GM21367 (cell line): ENCODE measurements around the gene RAG2.

ENCODE experiments used
- ATAC-seq: cut with Tn5 transposase; IDR thresholded peaks from one replicate; pipeline ENCODE4 v1.9.1; 2021; ENCODE audit not compliant: unreplicated experiment

The RAG2 gene

GRCh38 chr11:36598051-36598450, at the start of gene RAG2:
Gene RAG2, minus strand, starts transcription at chr11:36598236. Its CDS starts 4,068 bp downstream, at chr11:36594168.
- ATAC-seq, result no peak

GRCh38 chr11:36638556-36638955, 40.5 kb upstream of the RAG2 start:
- ATAC-seq, result no peak

GRCh38 chr11:36635066-36635862, 37.2 kb upstream of the RAG2 start:
- no peak for ATAC-seq

DNA sequence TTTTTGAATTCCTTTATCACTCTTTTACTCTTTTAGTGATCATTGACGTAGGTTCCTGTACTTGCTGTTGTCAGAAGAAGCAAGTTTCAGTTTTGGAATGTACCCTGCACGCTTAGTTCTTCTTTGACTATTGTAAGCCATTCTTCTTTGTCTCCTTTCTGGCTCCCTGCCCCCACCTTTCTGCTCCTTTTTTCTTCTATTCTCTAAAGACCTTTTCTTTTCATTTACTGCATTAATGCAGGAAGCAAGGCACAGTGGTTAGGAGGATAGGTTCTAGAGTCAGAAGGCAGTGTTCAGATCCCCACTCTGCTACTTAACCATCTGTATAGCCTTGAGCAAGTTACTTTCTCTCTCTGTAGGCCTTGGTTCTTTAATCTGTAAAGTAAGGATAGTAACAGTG, 33.7 kb upstream of the RAG2 start:
- peak; percentile 77 for ATAC-seq

GRCh38 chr11:36628765-36629244, 30.8 kb upstream of the RAG2 start:
- no peak for ATAC-seq

DNA sequence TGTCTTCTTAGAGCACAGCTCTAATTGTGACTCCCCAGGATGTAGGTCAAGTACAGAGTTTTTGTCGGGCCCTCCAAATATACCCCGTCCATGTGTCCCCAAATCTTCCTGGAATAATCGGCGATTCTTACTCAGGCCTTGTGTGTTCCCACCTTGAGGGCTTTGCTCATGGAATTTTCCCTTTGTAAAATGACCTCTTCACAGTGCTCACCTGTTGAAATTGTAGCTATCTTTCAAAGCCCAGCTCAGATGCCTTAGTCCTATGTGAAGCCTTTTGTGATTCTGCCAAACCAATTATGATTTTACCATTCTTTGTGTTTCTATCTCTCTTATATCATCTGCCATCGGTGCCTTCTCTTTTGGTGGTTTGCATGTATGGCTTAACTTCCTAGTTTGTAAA, 30.1 kb upstream of the RAG2 start:
- ATAC-seq, result no peak

- no peak for ATAC-seq
Measured at GRCh38 chr11:36627471-36627870, 29.4 kb upstream of the RAG2 start.

- ATAC-seq, result no peak
Measured at GRCh38 chr11:36627006-36627405, 29.0 kb upstream of the RAG2 start.

- no peak for ATAC-seq
Measured at GRCh38 chr11:36623494-36623893, 25.5 kb upstream of the RAG2 start.

GRCh38 chr11:36622431-36623136, 24.5 kb upstream of the RAG2 start:
- ATAC-seq, result peak; percentile 68

DNA sequence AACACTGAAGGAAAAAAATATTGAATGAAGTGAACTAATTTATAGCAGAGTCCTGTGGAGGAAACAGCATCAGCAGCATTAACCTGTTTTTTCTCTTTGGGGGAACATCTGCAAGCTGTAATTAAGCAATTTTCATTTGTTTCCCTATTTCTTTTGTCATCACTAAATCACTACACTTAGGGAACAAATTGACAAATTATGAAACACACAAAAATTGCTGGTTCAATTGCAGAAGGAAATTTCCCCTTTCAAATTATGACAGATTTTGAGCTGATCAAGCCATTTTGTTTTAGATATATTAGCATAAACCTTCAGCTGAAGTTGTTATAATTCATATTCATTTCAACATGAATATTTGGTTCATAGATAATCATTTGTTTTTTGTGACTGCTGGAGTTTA, 22.2 kb upstream of the RAG2 start:
- no peak for ATAC-seq

DNA sequence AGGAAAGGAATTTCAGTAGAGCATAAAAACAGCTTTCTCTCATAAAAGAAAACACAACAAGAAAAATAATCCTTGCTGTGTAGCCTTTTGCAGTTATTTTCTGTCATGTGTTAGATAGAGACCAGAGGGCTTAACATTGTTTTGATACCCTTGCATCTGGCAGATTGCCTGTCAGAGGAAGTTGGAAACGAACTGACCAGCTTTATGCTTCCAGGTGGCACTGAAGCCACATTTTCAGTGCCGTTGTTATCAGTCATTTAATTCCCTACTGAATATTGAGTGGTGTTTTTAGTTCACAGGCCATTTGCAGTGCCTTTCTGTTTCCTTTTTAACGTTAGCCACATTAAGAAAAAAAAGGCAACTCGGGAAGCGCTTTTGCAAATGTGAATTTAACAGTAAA, 21.5 kb upstream of the RAG2 start:
- ATAC-seq, result no peak

DNA sequence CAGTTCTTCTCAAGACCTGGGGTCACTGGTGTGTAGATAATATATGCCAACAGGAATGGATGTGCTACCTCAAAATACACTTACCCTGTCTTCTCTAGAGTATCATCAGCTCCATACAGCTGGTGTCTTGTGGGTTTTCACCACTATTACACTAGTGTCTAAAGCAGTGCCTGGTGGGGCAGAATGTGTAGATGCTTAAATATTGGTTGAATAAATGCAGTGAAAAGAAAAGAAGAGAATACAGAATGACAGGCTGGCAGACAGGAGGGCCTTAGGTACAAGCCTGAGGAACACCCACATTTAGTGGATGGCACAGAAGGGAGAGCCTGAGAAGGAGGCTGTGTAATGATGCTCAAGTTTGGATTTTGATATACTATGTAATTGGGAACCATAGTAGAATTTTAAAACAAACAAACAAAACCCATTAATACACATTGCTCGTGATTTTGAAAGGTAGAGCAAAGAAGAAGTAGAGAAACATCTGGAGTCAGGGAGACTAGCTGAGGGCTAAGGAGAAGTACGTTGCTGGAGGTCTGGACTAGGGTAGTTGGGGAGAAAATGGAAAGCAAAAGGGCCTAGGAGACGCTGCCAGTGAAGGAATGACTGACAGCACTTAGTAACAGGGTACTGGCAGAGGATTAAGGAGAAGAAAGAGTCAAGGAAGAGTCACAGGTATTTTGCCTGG, 20.5 kb upstream of the RAG2 start:
- ATAC-seq, result no peak

DNA sequence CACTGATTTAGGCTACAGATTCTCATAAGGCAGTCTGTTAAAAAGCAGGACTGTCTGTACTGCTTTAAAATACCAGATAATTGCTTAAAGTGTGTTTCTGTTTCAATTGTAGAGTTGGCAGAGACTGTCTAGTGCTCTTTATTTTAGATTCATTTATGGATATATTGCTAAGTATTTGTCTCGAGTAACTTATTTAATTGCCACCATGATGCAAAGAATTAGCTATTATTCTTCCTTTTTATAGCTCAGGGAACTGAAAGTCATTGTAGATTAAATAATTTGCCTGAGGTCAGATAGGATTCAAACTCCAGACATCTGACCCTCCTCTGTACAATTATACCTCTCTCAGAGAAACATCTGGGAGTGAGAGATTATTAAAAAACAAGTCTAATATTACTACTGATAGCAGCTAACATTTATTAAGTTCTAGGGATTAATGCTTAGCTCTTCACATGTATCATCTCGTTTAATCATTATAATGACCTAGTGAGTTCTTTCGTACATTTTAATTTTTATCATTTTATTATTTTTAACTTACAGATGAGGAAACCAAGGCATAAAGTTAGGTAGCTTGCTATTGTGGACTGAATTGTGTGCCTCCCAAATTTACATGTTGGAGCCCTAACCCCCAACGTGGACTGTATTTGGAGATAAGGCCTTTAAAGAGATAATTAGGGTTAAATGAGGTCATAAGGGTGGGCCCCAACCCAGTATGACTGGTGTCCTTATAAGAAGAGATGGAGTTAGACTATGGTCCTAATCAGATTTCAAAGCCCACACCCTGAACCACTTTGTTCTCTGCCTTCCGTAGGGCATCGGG, 19.7 kb upstream of the RAG2 start:
- ATAC-seq, result no peak

DNA sequence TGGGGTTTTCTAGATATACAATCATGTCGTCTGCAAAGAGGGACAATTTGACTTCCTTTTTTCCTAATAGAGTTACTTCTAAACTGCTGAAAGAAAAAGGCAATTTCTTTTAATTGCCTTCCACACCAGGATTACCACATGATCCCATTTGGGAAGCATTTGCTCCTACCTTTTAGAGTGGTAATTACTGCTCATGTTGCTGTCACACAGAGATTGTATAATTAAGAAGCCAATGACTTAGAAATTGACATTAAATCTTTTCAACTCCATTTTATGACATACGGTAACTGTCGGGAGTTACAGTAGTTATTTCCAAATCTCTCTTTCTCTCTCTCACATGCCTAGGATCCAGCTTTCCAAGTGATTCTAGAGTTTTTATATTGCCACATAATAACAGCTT, 17.8 kb upstream of the RAG2 start:
- ATAC-seq, result no peak

DNA sequence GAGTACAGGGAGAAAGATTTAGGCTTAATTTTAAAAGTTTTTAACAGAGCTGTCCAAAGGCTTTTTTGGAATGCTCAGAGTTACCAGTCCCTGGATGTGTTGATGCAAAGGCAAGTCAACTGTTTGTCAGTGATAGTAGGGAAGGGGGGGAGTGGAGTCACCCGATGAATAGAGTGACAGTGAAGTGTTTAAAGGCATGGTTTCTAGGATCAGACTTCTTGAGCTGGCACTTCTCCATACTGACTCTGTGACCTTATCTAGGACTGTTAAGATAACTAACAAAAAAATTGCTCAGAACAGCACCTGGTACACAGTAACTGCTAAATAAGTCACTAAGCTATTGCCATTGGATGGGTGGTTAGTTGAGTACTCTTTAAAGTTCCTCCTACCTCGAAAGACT, 11.3 kb upstream of the RAG2 start:
- ATAC-seq, result no peak

DNA sequence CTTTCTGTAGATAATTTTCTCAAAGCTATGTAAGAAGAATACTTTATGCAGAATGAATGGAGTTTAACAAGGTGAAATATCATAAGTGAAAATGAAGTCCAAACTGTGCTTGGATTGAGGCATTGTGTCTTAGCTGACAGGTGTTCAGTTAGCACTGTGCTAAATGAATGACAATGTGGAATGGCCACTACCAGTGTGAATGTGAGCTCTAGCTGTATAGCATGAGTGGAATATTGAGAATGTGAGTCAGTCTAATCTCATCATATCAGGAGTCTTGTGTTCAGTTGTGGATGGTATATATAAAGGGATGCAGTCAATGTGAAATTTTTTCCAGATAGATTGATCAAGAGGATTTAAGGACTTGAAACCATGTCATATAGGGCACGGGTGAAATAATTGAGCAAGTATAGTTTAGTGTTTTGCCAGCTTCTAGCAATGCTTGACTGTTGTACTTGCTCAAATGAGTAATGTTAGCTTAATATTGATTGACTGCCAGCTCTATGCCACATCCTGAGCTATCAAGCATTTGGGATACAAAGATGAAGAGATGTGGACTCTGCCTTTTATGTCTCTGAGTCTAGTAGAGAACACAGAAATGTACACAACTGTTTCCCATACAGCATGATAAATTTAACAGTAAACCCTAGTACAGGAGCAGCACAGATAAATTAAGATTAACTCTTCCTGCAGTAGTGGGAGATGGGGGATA, 10.6 kb upstream of the RAG2 start:
- no peak for ATAC-seq

DNA sequence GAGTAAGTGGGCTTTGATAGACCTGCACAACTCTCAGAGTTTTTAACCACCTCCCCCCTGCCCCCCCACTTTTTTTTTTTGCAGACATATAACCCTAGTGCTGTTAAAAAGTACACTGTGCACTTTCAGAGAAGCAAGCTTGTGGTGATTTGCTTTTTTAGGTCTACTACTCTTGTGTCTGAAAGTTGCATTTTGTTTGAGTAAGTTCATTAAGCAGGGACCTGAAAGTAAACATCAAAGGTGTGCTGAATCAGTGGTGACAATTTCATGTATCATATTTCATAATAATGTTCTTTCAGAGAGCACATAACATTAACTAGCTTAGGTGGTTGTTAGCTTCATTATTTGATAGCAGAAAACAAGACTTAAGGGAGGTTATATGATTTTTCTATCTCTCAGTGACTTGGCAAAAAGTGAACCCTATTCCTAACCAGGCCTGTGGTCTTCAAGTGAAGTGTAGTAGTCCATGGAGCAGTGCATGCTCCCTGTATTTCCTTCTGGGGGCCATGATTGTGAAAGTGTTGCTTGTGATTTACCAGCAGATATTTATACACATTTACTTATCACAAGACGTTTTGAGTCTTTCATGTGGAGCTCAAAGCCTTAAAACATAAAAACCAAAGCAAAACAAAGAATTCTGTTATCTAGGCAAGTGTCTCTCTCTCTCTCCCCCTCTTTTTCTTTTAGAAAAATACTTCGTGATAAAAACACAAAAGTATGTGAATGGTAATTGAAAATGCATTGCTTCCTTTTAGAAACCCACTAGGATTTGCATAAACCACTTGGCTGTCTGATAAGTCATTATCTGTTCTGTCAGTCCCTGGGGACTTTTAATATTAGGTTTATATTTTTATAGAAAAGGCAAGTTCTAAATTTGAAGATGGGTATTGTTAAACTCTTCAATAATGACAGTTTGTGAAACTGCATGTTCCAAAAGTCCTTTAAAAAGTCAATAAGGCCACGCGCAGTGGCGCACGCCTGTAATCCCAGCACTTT, 7.5 kb upstream of the RAG2 start:
- ATAC-seq, result peak; percentile 77

DNA sequence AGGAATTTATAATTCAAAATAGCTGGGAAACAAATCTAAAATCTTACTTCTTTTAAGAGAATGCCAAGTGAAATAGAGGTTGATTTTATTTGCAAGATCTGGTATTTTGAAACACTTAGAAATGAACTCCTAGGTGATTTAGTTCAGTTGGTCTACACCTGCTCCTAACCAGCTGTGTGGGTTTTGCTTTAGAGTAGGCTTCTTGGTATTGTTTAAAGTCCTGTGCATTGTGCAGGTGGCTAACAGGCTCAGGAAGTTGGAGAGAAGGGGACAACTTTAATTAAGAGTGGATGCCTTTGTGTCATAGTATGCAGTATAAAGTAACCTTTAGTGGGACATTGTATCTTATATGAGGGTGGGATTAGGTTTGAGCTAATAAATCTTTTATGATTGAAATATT, 4.1 kb upstream of the RAG2 start:
- no peak for ATAC-seq
